SK-N-MC (cell line): ENCODE measurements around the gene CELF1.
"Not testable (repeated sequence)": the region's sequence is repeated elsewhere in the genome, so short reads cannot be mapped to it uniquely, and the experiment has no call there.

ENCODE experiments used
- DNase-seq: peaks from one replicate; pipeline ENCODE4 v3.0.0-alpha.2; 2011; ENCODE audit warnings: low read depth, low spot score
- H3K27ac ChIP-seq: fragments of 200-600 bp; sonication (generic); 2 replicates; pipeline ENCODE4 v1.5.1; 2016; ENCODE audit warnings: mixed run types
- H3K36me3 ChIP-seq: fragments of 200-600 bp; sonication (generic); 2 replicates; pipeline ENCODE4 v1.6.1; 2017; ENCODE audit warnings: antibody characterized with exemption, low read length, mixed read lengths; ENCODE audit not compliant: insufficient read depth
- H3K4me3 ChIP-seq: fragments of 200-600 bp; sonication (generic); 2 replicates; pipeline ENCODE4 v1.5.1; 2016
- H3K9ac ChIP-seq: fragments of 200-600 bp; sonication (generic); 2 replicates; pipeline ENCODE4 v1.8.0; 2017; ENCODE audit warnings: mixed run types, mixed read lengths; ENCODE audit not compliant: insufficient read length
- H3K9me3 ChIP-seq: fragments of 200-600 bp; sonication (generic); 2 replicates; pipeline ENCODE4 v1.6.1; 2017; ENCODE audit warnings: low read depth, mild to moderate bottlenecking, antibody characterized with exemption, low read length, moderate library complexity, mixed read lengths
- EZH2 ChIP-seq: fragments of 200-600 bp; sonication (generic); IDR thresholded peaks from one replicate; pipeline ENCODE4 v1.6.1; 2017; ENCODE audit warnings: antibody characterized with exemption
- FOXP2 ChIP-seq: optimal IDR thresholded peaks from 2 replicates; pipeline ENCODE3; 2011; ENCODE audit warnings: mild to moderate bottlenecking, moderate library complexity; ENCODE audit not compliant: insufficient read depth; ENCODE audit errors: extremely low read length, control extremely low read depth
- POLR2AphosphoS5 ChIP-seq: IDR thresholded peaks from 2 replicates; pipeline ENCODE4 v1.6.1; 2012; ENCODE audit warnings: mild to moderate bottlenecking, low read depth, low read length, borderline replicate concordance

CELF1 gene

DNA sequence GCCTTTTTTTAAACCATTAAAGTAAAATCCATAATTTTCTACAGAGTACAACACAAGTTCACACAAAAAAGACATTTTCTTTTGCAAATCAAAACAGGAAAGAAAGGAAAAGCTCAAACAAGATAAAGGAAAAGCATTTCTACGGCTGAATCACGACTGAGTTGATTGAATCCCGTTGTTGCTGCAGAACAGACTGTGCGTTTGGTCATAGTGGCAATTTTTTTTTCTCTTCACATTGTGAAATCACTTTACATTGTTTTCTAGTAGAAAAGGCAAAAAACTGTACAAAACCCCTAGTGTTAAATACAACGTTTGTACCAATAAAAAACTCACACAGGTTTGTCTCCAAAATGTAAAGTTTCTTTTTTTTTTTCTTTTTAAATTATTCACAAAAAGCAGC is 86.7 kb downstream of the CELF1 start:
- no peak for DNase-seq
- H3K36me3 ChIP-seq, result peaks cover 59% of the 10 kb centered on the region
- no peak overlapping the region for H3K4me3 ChIP-seq
- peak overlapping the region; percentile 81 for H3K27ac ChIP-seq
- H3K9me3 ChIP-seq, result no peaks in the 10 kb centered on the region
- no peak for TF ChIP-seq POLR2AphosphoS5
- no peak for TF ChIP-seq EZH2
- no peak for TF ChIP-seq FOXP2
- no peak overlapping the region for H3K9ac ChIP-seq

DNA sequence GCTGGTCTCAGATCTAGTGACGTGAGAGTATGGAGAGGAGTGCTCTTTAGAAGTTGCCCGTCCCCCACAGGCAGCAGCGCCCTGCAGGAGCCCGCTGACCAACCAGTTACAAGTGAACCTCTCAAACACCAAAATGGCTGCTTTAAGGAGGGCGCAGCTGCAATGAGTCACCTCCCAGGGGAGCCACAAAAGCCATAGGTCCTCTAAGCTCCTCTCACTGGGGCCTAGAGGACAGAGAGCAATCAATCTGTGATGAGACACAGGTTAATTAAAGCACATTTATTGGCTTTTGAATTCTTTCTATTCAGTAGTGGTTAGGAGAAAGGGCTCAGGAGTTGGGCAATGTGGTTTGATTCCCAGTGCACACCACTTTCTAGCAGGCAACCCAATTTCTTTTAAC is 88.4 kb downstream of the CELF1 start:
- no peak overlapping the region for H3K9ac ChIP-seq
- H3K27ac ChIP-seq, result no peak overlapping the region
- no peak for DNase-seq

DNA sequence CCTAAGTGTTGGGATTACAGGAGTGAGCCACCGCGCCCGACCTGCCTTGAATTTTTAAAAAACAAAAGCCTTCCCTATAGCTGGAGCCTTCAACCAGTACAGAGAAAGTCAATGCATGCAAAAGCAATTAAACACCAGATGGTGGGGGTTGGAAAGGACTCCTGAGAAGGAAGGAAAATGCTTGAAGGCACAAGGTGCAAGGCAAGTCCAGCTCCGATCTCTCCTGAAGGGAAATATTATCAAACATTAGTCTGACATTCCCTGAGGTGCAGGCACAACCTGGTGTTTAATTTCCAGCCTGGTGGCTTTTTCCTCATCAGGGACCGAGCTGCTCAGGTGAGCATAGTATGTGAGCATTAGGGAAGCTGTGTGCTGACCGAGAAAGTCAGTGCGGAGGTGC is 91.1 kb downstream of the CELF1 start:
- peaks cover 24% of the 10 kb centered on the region for H3K36me3 ChIP-seq

More for the DNA sequence above, 88.4 kb downstream of the CELF1 start:
- Histone ChIP-seq H3K4me3 (no peak overlapping the region), H3K36me3 (peaks cover 45% of the 10 kb centered on the region), H3K9me3 (no peaks in the 10 kb centered on the region)
- TF ChIP-seq EZH2, result no peak
- no peak for TF ChIP-seq POLR2AphosphoS5
- no peak for TF ChIP-seq FOXP2

DNA sequence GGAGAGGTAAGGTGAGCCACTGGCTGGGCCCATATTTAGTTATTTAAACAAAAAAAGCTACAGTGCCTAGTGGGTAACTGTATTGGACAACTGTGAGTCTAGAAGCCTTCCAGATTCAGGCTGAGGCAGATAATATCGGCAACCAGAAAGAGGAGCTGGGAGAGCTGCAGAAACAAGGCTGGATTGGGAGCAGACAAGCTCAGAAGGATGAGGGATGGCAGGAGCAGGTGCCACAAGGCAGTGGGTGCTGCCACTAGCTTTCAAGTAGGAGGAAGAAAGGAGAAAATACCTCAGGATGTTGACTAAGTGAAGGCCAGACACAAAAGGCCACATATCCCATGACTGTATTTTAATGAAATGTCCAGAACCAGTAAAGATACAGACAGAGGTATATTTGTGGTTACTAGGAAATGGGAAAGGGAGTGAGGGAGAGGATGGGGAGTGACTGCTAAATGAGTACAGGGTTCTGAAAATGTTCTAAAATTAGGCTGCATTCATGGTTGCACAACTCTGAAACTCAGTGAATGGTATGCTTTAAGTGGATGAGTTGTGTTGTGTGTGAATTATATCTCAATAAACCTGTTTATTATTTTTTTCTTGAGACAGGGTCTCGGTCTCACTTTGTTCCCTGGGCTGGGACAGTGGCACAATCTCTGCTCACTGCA is 92.2 kb downstream of the CELF1 start:
- Histone ChIP-seq H3K4me3 (no peak overlapping the region), H3K27ac (no peak overlapping the region), H3K36me3 (peaks cover 23% of the 10 kb centered on the region), H3K9me3 (no peaks in the 10 kb centered on the region), H3K9ac (no peak overlapping the region)
- TF ChIP-seq EZH2 (no peak), POLR2AphosphoS5 (0 out of 2 replicates have a peak, but pooled peaks have one; percentile 13), FOXP2 (no peak)
- DNase-seq, result no peak

More for the DNA sequence above, 91.1 kb downstream of the CELF1 start:
- no peak for DNase-seq
- no peak overlapping the region for H3K4me3 ChIP-seq
- no peaks in the 10 kb centered on the region for H3K9me3 ChIP-seq
- no peak for TF ChIP-seq EZH2
- no peak for TF ChIP-seq POLR2AphosphoS5
- no peak for TF ChIP-seq FOXP2
- 0 out of 2 replicates have a peak overlapping the region, but pooled peaks have one; percentile 3 for H3K27ac ChIP-seq
- no peak overlapping the region for H3K9ac ChIP-seq

DNA sequence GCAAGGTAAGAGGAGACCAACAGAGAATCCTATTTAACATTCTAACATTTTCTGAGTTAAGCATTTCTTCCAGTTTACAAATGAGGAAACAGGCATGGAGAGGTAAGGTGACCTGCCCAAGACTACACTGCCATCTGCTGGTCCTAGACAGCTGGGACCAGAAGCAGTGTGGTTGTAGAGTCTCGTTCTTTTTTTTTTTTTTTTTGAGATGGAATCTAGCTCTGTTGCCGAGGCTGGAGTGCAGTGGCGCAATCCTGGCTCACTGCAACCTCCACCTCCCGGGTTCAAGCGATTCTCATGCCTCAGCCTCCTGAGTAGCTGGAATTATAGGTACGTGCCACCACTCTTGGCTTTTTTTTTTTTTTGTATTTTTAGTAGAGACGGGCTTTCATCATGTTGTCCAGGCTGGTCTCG is 98.7 kb downstream of the CELF1 start:
- not testable (repeated sequence) for H3K4me3 ChIP-seq, H3K9me3 ChIP-seq, H3K36me3 ChIP-seq, H3K27ac ChIP-seq, H3K9ac ChIP-seq
- peak; percentile 35 for DNase-seq

DNA sequence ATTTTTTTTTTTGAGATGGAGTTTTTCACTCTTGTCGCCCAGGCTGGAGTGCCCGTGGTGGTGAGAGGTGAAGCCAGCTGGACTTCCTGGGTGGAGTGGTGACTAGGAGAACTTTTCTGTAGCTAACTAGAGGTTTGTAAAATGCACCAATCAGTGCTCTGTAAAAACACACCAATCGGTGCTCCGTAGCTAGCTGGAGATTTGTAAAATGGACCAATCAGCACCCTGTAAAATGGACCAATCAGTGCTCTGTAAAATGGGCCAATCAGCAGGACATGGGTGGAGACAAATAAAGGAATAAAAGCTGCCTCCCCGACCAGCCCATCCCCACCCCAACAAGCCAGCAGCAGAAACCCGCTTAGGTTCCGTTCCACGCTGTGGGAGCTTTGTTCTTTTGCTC is 99.6 kb downstream of the CELF1 start:
- Histone ChIP-seq H3K9me3 (no peaks in the 10 kb centered on the region), H3K27ac (no peak overlapping the region), H3K36me3 (no peaks in the 10 kb centered on the region), H3K4me3 (no peak overlapping the region), H3K9ac (no peak overlapping the region)
- TF ChIP-seq FOXP2 (no peak), EZH2 (no peak), POLR2AphosphoS5 (no peak)
- DNase-seq, result no peak

DNA sequence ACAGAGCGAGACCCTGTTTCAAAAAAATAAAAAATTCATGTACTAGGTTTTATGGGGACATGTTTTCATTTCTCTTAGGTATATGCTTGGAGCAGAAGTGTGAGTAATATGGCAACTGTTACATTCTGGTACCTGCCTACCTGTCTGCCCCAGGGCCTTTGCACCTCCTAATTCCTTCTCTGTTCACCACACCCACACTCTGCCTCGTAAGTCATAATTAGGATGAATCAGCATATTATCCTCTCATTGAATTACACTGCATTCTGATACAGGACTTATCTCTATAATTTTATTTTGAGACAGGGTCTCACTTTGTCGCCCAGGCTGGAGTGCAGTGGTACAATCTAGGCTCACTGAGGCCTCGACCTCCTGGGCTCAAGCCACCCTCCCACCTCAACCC is 100.9 kb downstream of the CELF1 start:
- Histone ChIP-seq H3K9ac (no peak overlapping the region), H3K4me3 (no peak overlapping the region), H3K9me3 (no peaks in the 10 kb centered on the region), H3K36me3 (no peaks in the 10 kb centered on the region), H3K27ac (no peak overlapping the region)
- TF ChIP-seq FOXP2 (no peak), POLR2AphosphoS5 (no peak), EZH2 (no peak)
- DNase-seq, result no peak

DNA sequence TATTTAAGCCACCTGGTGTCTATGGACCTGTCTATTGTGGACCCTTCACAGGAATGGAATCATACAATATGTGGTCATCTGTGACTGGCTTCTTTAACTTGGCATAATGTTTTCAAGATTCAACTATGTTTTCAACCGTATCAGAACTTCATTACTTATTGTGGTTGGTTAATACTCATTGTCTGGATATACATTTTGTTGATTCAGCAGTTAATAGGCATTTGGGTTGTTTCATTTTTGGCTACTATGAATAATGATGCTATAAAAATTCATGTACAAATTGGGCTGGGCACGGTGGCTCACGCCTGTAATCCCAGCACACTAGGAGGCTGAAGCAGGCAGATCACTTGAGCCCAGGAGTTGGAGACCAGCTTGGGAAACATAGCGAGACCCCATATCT is 101.5 kb downstream of the CELF1 start:
- DNase-seq, result no peak
- Histone ChIP-seq H3K27ac (no peak overlapping the region), H3K9ac (no peak overlapping the region), H3K9me3 (no peaks in the 10 kb centered on the region), H3K4me3 (no peak overlapping the region), H3K36me3 (no peaks in the 10 kb centered on the region)
- TF ChIP-seq EZH2 (no peak), FOXP2 (no peak), POLR2AphosphoS5 (no peak)

DNA sequence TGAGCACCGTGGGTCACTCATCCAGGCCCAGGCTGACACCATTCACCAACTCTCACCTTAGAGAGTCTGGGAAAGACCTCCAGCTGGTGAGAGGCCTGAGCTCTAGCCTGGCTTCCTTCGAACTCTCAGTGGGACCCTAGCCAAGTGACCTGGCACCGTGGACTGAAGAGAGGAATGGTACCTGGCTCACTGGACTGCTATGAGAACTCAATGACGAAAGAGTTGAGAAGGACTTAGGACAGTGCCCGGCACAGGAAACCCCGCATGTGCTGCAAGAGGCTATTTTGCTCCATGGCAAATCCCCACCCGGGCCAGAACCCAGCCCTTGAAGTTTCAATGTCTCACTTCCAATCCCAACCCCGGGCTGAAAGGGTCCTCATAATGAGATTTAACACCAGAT is 103.4 kb downstream of the CELF1 start:
- DNase-seq, result no peak
- TF ChIP-seq FOXP2, result no peak
- TF ChIP-seq EZH2, result no peak
- no peak for TF ChIP-seq POLR2AphosphoS5
- no peaks in the 10 kb centered on the region for H3K36me3 ChIP-seq
- no peaks in the 10 kb centered on the region for H3K9me3 ChIP-seq
- H3K9ac ChIP-seq, result no peak overlapping the region
- no peak overlapping the region for H3K27ac ChIP-seq
- H3K4me3 ChIP-seq, result no peak overlapping the region
